Stimulated activated memory B cell treated with anti-CD40 and anti-IgM and Interleukin-4, amounts not matched to agents 10 μg/mL and 1 μg/mL and 100 μg/mL, for 72 hours (primary cell): ENCODE data around the gene MPI.
"Not testable (repeated sequence)": the region's sequence is repeated elsewhere in the genome, so short reads cannot be mapped to it uniquely, and the experiment has no call there.

Experiments
- ATAC-seq: fragments of 150-1000 bp; cut with Tn5 transposase; 2 replicates; pipeline ENCODE4 v1.10.0; 2021
- H3K27ac Mint-ChIP-seq: one replicate; pipeline ENCODE4 v1.8.0; 2022; ENCODE audit warnings: mild to moderate bottlenecking, mixed read lengths
- H3K27me3 Mint-ChIP-seq: one replicate; pipeline ENCODE4 v1.8.0; 2022; ENCODE audit warnings: mixed read lengths
- H3K36me3 Mint-ChIP-seq: one replicate; pipeline ENCODE4 v1.8.0; 2022; ENCODE audit warnings: mixed read lengths
- H3K4me1 Mint-ChIP-seq: one replicate; pipeline ENCODE4 v1.8.0; 2022; ENCODE audit warnings: mixed read lengths
- H3K4me3 Mint-ChIP-seq: one replicate; pipeline ENCODE4 v1.8.0; 2022; ENCODE audit warnings: mild to moderate bottlenecking, moderate library complexity, mixed read lengths
- H3K9me3 Mint-ChIP-seq: one replicate; pipeline ENCODE4 v1.8.0; 2022; ENCODE audit warnings: mixed read lengths

The MPI gene

GRCh38 chr15:74872702-74873035, 17.2 kb upstream of the MPI start:
- Mint-ChIP-seq H3K4me3 (peak overlapping the region; percentile 99), H3K4me1 (peaks cover 55% of the 10 kb centered on the region)
- ATAC-seq: no peak

GRCh38 chr15:74873036-74873755, 16.6 kb upstream of the MPI start, which contains the start of gene SCAMP2:
Gene SCAMP2, minus strand, starts transcription at chr15:74873365. Its CDS starts 110 bp downstream, at chr15:74873255.
- Mint-ChIP-seq H3K9me3 (no peaks in the 10 kb centered on the region), H3K27me3 (no peaks in the 10 kb centered on the region), H3K4me3 (peak within 1 kb of the TSS; percentile 99), H3K36me3 (peaks cover 25% of the 10 kb centered on the region), H3K4me1 (peaks cover 49% of the 10 kb centered on the region), H3K27ac (peak within 1 kb of the TSS; percentile 98)
- peak; percentile 93 for ATAC-seq

More at GRCh38 chr15:74872702-74873035, 17.2 kb upstream of the MPI start:
- Mint-ChIP-seq H3K27me3 (no peaks in the 10 kb centered on the region), H3K9me3 (no peaks in the 10 kb centered on the region), H3K27ac (peak overlapping the region; percentile 98), H3K36me3 (peaks cover 31% of the 10 kb centered on the region)

GRCh38 chr15:74873756-74874424, 16.0 kb upstream of the MPI start:
- Mint-ChIP-seq H3K27ac (peak overlapping the region; percentile 98), H3K27me3 (no peaks in the 10 kb centered on the region), H3K4me1 (peaks cover 44% of the 10 kb centered on the region), H3K36me3 (peaks cover 22% of the 10 kb centered on the region), H3K9me3 (no peaks in the 10 kb centered on the region), H3K4me3 (peak overlapping the region; percentile 99)
- ATAC-seq: no peak

- Mint-ChIP-seq H3K36me3 (no peaks in the 10 kb centered on the region), H3K27me3 (no peaks in the 10 kb centered on the region), H3K4me3 (no peak overlapping the region), H3K4me1 (peaks cover 10% of the 10 kb centered on the region), H3K9me3 (peaks cover 5% of the 10 kb centered on the region), H3K27ac (no peak overlapping the region)
- no peak for ATAC-seq
Measured at GRCh38 chr15:74878273-74878672, 11.6 kb upstream of the MPI start.

- H3K9me3 Mint-ChIP-seq: peaks cover 5% of the 10 kb centered on the region
- H3K27ac Mint-ChIP-seq: no peak overlapping the region
- no peak for ATAC-seq
- H3K27me3 Mint-ChIP-seq: no peaks in the 10 kb centered on the region
- H3K4me1 Mint-ChIP-seq: peaks cover 11% of the 10 kb centered on the region
- H3K36me3 Mint-ChIP-seq: no peaks in the 10 kb centered on the region
- H3K4me3 Mint-ChIP-seq: no peak overlapping the region
Measured at GRCh38 chr15:74882528-74882927, 7.3 kb upstream of the MPI start.

GRCh38 chr15:74884428-74885223, 5.2 kb upstream of the MPI start:
- no peaks in the 10 kb centered on the region for H3K27me3 Mint-ChIP-seq
- H3K36me3 Mint-ChIP-seq: no peaks in the 10 kb centered on the region
- H3K4me3 Mint-ChIP-seq: no peak overlapping the region
- ATAC-seq: no peak
- H3K4me1 Mint-ChIP-seq: peaks cover 17% of the 10 kb centered on the region
- peaks cover 5% of the 10 kb centered on the region for H3K9me3 Mint-ChIP-seq
- H3K27ac Mint-ChIP-seq: no peak overlapping the region

GRCh38 chr15:74885461-74885860, 4.4 kb upstream of the MPI start:
- Mint-ChIP-seq H3K27ac (no peak overlapping the region), H3K4me1 (peaks cover 25% of the 10 kb centered on the region), H3K4me3 (no peak overlapping the region), H3K9me3 (peaks cover 5% of the 10 kb centered on the region), H3K27me3 (no peaks in the 10 kb centered on the region), H3K36me3 (no peaks in the 10 kb centered on the region)
- no peak for ATAC-seq

- ATAC-seq, H3K9me3 Mint-ChIP-seq, H3K36me3 Mint-ChIP-seq, H3K27ac Mint-ChIP-seq, H3K27me3 Mint-ChIP-seq, H3K4me3 Mint-ChIP-seq: not testable (repeated sequence)
- H3K4me1 Mint-ChIP-seq: peaks cover 33% of the 10 kb centered on the region
Measured at GRCh38 chr15:74887537-74888193, 2.2 kb upstream of the MPI start.

- H3K27ac Mint-ChIP-seq: no peak overlapping the region
- peaks cover 43% of the 10 kb centered on the region for H3K4me1 Mint-ChIP-seq
- ATAC-seq: no peak
- peaks cover 15% of the 10 kb centered on the region for H3K36me3 Mint-ChIP-seq
- H3K27me3 Mint-ChIP-seq: no peaks in the 10 kb centered on the region
- H3K4me3 Mint-ChIP-seq: no peak overlapping the region
- no peaks in the 10 kb centered on the region for H3K9me3 Mint-ChIP-seq
Measured at GRCh38 chr15:74888716-74889115, 1.1 kb upstream of the MPI start.

GRCh38 chr15:74889390-74889882, 406 bp upstream of the MPI start:
- no peak for ATAC-seq
- H3K4me1 Mint-ChIP-seq: peaks cover 39% of the 10 kb centered on the region
- H3K27me3 Mint-ChIP-seq: no peaks in the 10 kb centered on the region
- peak overlapping the region; percentile 88 for H3K4me3 Mint-ChIP-seq
- no peaks in the 10 kb centered on the region for H3K9me3 Mint-ChIP-seq
- H3K27ac Mint-ChIP-seq: peak overlapping the region; percentile 91
- H3K36me3 Mint-ChIP-seq: peaks cover 18% of the 10 kb centered on the region

- Mint-ChIP-seq H3K36me3 (peaks cover 18% of the 10 kb centered on the region), H3K27ac (peak overlapping the region; percentile 91), H3K4me3 (peak overlapping the region; percentile 88), H3K4me1 (peaks cover 36% of the 10 kb centered on the region), H3K27me3 (no peaks in the 10 kb centered on the region), H3K9me3 (no peaks in the 10 kb centered on the region)
- no peak for ATAC-seq
Measured at GRCh38 chr15:74890665-74890960, 771 bp downstream of the MPI start.

GRCh38 chr15:74891469-74891868, 1.6 kb downstream of the MPI start:
- Mint-ChIP-seq H3K36me3 (peaks cover 18% of the 10 kb centered on the region), H3K27me3 (no peaks in the 10 kb centered on the region), H3K4me3 (no peak overlapping the region), H3K9me3 (no peaks in the 10 kb centered on the region), H3K4me1 (peaks cover 36% of the 10 kb centered on the region), H3K27ac (no peak overlapping the region)
- no peak for ATAC-seq

- Mint-ChIP-seq H3K4me1 (peaks cover 36% of the 10 kb centered on the region), H3K27ac (no peak overlapping the region), H3K36me3 (peaks cover 18% of the 10 kb centered on the region), H3K9me3 (no peaks in the 10 kb centered on the region), H3K27me3 (no peaks in the 10 kb centered on the region), H3K4me3 (no peak overlapping the region)
- ATAC-seq: no peak
Measured at GRCh38 chr15:74892313-74892712, 2.5 kb downstream of the MPI start.

GRCh38 chr15:74892931-74893330, 3.1 kb downstream of the MPI start:
- no peaks in the 10 kb centered on the region for H3K9me3 Mint-ChIP-seq
- no peak for ATAC-seq
- H3K4me1 Mint-ChIP-seq: peaks cover 36% of the 10 kb centered on the region
- peak overlapping the region; percentile 88 for H3K27ac Mint-ChIP-seq
- peaks cover 18% of the 10 kb centered on the region for H3K36me3 Mint-ChIP-seq
- no peaks in the 10 kb centered on the region for H3K27me3 Mint-ChIP-seq
- H3K4me3 Mint-ChIP-seq: no peak overlapping the region

- Mint-ChIP-seq H3K27me3 (no peaks in the 10 kb centered on the region), H3K9me3 (no peaks in the 10 kb centered on the region), H3K4me3 (no peak overlapping the region), H3K4me1 (peaks cover 36% of the 10 kb centered on the region), H3K36me3 (peaks cover 18% of the 10 kb centered on the region), H3K27ac (peak overlapping the region; percentile 88)
- ATAC-seq: no peak
Measured at GRCh38 chr15:74893627-74894026, 3.8 kb downstream of the MPI start.
